DMS153 treated with DMSO at 0.1 percent for 48 hours (cell line): ENCODE measurements around the gene SLC48A1.
"Not testable (repeated sequence)": the region's sequence is repeated elsewhere in the genome, so short reads cannot be mapped to it uniquely, and the experiment has no call there.

Experiments used
- DNase-seq: peaks from one replicate; lab custom pipeline; 2025; ENCODE audit not compliant: unreplicated experiment; lab: John Stamatoyannopoulos, UW

The SLC48A1 gene

GRCh38 chr12:47808574-47809365, 35.7 kb downstream of the SLC48A1 start:
- DNase-seq = no peak

GRCh38 chr12:47809518-47809917, 36.5 kb downstream of the SLC48A1 start:
- DNase-seq = not testable (repeated sequence)

GRCh38 chr12:47811072-47811396, 38.0 kb downstream of the SLC48A1 start:
- no peak for DNase-seq

- no peak for DNase-seq
Measured at GRCh38 chr12:47811581-47812484, 38.8 kb downstream of the SLC48A1 start.

- DNase-seq = no peak
Measured at GRCh38 chr12:47812797-47813510, 39.9 kb downstream of the SLC48A1 start.

- DNase-seq = no peak
Measured at GRCh38 chr12:47813511-47814196, 40.6 kb downstream of the SLC48A1 start.

GRCh38 chr12:47814539-47815170, 41.6 kb downstream of the SLC48A1 start:
- DNase-seq = no peak

- DNase-seq = not testable (repeated sequence)
Measured at GRCh38 chr12:47815447-47815846, 42.4 kb downstream of the SLC48A1 start.

GRCh38 chr12:47816403-47817271, 43.6 kb downstream of the SLC48A1 start:
- DNase-seq = no peak

- no peak for DNase-seq
Measured at GRCh38 chr12:47817272-47818006, 44.4 kb downstream of the SLC48A1 start.

GRCh38 chr12:47818007-47818376, 45.0 kb downstream of the SLC48A1 start:
- no peak for DNase-seq

- DNase-seq = no peak
Measured at GRCh38 chr12:47818467-47819137, 45.6 kb downstream of the SLC48A1 start.

GRCh38 chr12:47819138-47819895, 46.3 kb downstream of the SLC48A1 start:
- DNase-seq = no peak

GRCh38 chr12:47819896-47820630, 47.0 kb downstream of the SLC48A1 start, which contains the start of gene HDAC7:
Gene HDAC7 (minus strand): TSS chr12:47819903. CDS start chr12:47819785, 118 bp downstream.
- no peak for DNase-seq

- no peak for DNase-seq
Measured at GRCh38 chr12:47820631-47821345, 47.8 kb downstream of the SLC48A1 start.

- no peak for DNase-seq
Measured at GRCh38 chr12:47821346-47821706, 48.3 kb downstream of the SLC48A1 start.
